ENCODE measurements around the gene IYD.
"Not testable (repeated sequence)": the region's sequence is repeated elsewhere in the genome, so short reads cannot be mapped to it uniquely, and the experiment has no call there.

DNA sequence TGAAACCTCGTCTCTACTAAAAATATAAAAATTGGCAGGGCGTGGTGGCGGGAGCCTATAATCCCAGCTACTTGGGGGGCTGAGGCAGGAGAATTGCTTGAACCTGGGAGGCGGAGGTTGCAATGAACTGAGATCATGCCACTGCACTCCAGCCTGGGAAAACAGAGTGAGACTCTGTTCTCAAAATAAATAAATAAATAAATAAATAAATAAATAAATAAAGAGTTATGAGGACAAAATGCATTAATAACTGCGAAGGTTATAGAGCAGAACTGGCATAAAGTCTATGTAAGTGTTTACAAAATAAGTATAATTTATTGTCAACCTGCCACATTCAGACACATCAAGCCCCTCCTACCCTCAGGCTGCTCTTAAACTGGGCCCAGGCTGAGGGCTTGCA is 80.2 kb downstream of the IYD start:
- TF ChIP-seq, protein P1, sequence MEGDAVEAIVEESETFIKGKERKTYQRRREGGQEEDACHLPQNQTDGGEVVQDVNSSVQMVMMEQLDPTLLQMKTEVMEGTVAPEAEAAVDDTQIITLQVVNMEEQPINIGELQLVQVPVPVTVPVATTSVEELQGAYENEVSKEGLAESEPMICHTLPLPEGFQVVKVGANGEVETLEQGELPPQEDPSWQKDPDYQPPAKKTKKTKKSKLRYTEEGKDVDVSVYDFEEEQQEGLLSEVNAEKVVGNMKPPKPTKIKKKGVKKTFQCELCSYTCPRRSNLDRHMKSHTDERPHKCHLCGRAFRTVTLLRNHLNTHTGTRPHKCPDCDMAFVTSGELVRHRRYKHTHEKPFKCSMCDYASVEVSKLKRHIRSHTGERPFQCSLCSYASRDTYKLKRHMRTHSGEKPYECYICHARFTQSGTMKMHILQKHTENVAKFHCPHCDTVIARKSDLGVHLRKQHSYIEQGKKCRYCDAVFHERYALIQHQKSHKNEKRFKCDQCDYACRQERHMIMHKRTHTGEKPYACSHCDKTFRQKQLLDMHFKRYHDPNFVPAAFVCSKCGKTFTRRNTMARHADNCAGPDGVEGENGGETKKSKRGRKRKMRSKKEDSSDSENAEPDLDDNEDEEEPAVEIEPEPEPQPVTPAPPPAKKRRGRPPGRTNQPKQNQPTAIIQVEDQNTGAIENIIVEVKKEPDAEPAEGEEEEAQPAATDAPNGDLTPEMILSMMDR (IDR thresholded peaks at IDR 0.05) = not testable (repeated sequence)
- not testable (repeated sequence) for TF ChIP-seq POLR2A (IDR thresholded peaks at IDR 0.05)

Measured in breast epithelium (tissue), 3 donors.